Kidney (tissue), 14 donors: ENCODE measurements around the gene TMEM245. TPM values are rescaled to one million over a fixed set of nuclear protein-coding genes. Genes with fewer than 3 reads are reported as not detected.

Experiments
- DNase-seq, 5 donors: peaks; one replicate each; pipeline ENCODE4 v3.0.0-alpha.2; 2013 to 2020
- FAIRE-seq: peaks from 2 replicates; lab custom pipeline; 2012; peaks lifted over from hg19 to GRCh38; lab: Jason Lieb, UNC
- H3K27ac ChIP-seq, 2 donors: one replicate each; pipeline ENCODE4 v1.7.0; 2013; ENCODE audit warnings: low read depth in 2 of 2, low read length in 2 of 2, inconsistent platforms in 1 of 2
- H3K27me3 ChIP-seq: one replicate; pipeline ENCODE4 v1.7.1; 2013; ENCODE audit warnings: low read length, inconsistent platforms; ENCODE audit not compliant: control insufficient read depth, insufficient read depth
- H3K36me3 ChIP-seq, 3 donors: one replicate each; pipeline versions ENCODE4 v1.7.0 to v1.7.1; 2013; ENCODE audit warnings: low read length in 3 of 3, control low read depth in 1 of 3, inconsistent platforms in 1 of 3; ENCODE audit not compliant: insufficient read depth in 3 of 3, control insufficient read depth in 2 of 3
- H3K4me1 ChIP-seq, 3 donors: one replicate each; pipeline versions ENCODE4 v1.7.0 to v1.7.1; 2013; ENCODE audit warnings: low read length in 3 of 3, inconsistent platforms in 1 of 3, low read depth in 1 of 3; ENCODE audit not compliant: control insufficient read depth in 2 of 3, insufficient read depth in 2 of 3
- H3K4me3 ChIP-seq, 3 donors: one replicate each; pipeline versions ENCODE4 v1.7.0 to v1.8.1; 2013; ENCODE audit warnings: low read length in 3 of 3, control low read depth in 1 of 3, inconsistent platforms in 1 of 3
- H3K9ac ChIP-seq, 3 donors: one replicate each; pipeline versions ENCODE4 v1.7.0 to v1.7.1; 2013; ENCODE audit warnings: low read length in 3 of 3, control low read depth in 1 of 3, inconsistent platforms in 1 of 3
- H3K9me3 ChIP-seq, 3 donors: one replicate each; pipeline versions ENCODE4 v1.7.0 to v1.7.1; 2013; ENCODE audit warnings: low read length in 3 of 3, control low read depth in 1 of 3, inconsistent platforms in 1 of 3; ENCODE audit not compliant: control insufficient read depth in 2 of 3, insufficient read depth in 1 of 3
- CTCF ChIP-seq: IDR thresholded peaks from 3 replicates; pipeline ENCODE4 v1.5.1; 2012; ENCODE audit warnings: mild to moderate bottlenecking, moderate library complexity, borderline replicate concordance; ENCODE audit not compliant: insufficient read depth; ENCODE audit errors: extremely low read depth
- intact Hi-C: fragments of 100-400 bp; cut with DNase I; formaldehyde crosslinking; loops from one replicate; pipeline ENCODE4 v1.11.1; 2022
- polyA plus RNA-seq: library from polyadenylated mRNA; stranded (reverse); fragments of 350-450 nt; fragmentation: Illumina TruSeq; extraction: RNeasy Lipid Tissue Mini Kit (QIAGEN cat#74804); gene quantifications from one replicate; pipeline ENCODE4 v1.2.3, GENCODE V29; 2014; ENCODE audit warnings: low read depth, low replicate concordance; ENCODE audit not compliant: insufficient read depth
- total RNA-seq: library from RNA; stranded (reverse); fragmentation: NEBNext Ultra II Directional; extraction: Animal tissue kit (Norgen Biotek cat#: 25700); gene quantifications from one replicate; pipeline ENCODE4 v1.2.1, GENCODE V29; 2021
- donor health status: control.
- donor health status: control.
- donor health status: control.
- donor health status: control.
- donor health status: control.
- donor health status: DM: yes; HTN: yes; CAD: no.
- donor health status: Normal renal cell carcinoma (clear cell type).

The TMEM245 gene
- total and polyA plus RNA-seq, 2 donors from 2014 or later = 23.5 to 69.5 TPM

GRCh38 chr9:108997112-108997511 is 122.6 kb downstream of the TMEM245 start:
- DNase-seq = no peak
- intact Hi-C loops = no loop called here
- peaks cover 0 to 12% (median 4%) of the 10 kb centered on the region in 3 donors for H3K4me1 ChIP-seq
- no peak for TF ChIP-seq CTCF
- H3K27me3 ChIP-seq = no peaks in the 10 kb centered on the region
- H3K27ac ChIP-seq = no peak overlapping the region
- no peaks in the 10 kb centered on the region for H3K36me3 ChIP-seq
- no peak overlapping the region for H3K9ac ChIP-seq
- FAIRE-seq = no peak
- H3K9me3 ChIP-seq = no peaks in the 10 kb centered on the region
- H3K4me3 ChIP-seq = no peak overlapping the region

GRCh38 chr9:108996643-108997042 is 123.1 kb downstream of the TMEM245 start:
- H3K36me3 ChIP-seq = no peaks in the 10 kb centered on the region
- H3K27ac ChIP-seq = peak overlapping the region in 1 of 2 donors; percentile 24
- no peak overlapping the region for H3K9ac ChIP-seq

GRCh38 chr9:108994695-108995094 is 125.1 kb downstream of the TMEM245 start:
- Histone ChIP-seq H3K36me3 (no peaks in the 10 kb centered on the region), H3K27me3 (no peaks in the 10 kb centered on the region), H3K27ac (peak overlapping the region in 1 of 2 donors; percentile 32), H3K4me1 (peaks cover 0 to 12% (median 4%) of the 10 kb centered on the region in 3 donors), H3K9ac (no peak overlapping the region), H3K9me3 (no peaks in the 10 kb centered on the region), H3K4me3 (no peak overlapping the region)
- intact Hi-C loops = no loop called here
- no peak for TF ChIP-seq CTCF
- peak in 1 of 5 donors; percentile 28 for DNase-seq
- FAIRE-seq = no peak

More at GRCh38 chr9:108996643-108997042, 123.1 kb downstream of the TMEM245 start:
- DNase-seq = no peak
- H3K4me3 ChIP-seq = no peak overlapping the region
- peaks cover 0 to 12% (median 4%) of the 10 kb centered on the region in 3 donors for H3K4me1 ChIP-seq
- H3K9me3 ChIP-seq = no peaks in the 10 kb centered on the region
- no peak for TF ChIP-seq CTCF
- FAIRE-seq = peak; percentile 62
- intact Hi-C loops = no loop called here
- H3K27me3 ChIP-seq = no peaks in the 10 kb centered on the region

GRCh38 chr9:108991479-108991878 is 128.3 kb downstream of the TMEM245 start:
- Histone ChIP-seq H3K4me3 (no peak overlapping the region), H3K4me1 (peaks cover 0 to 11% (median 4%) of the 10 kb centered on the region in 3 donors), H3K27ac (no peak overlapping the region), H3K36me3 (no peaks in the 10 kb centered on the region), H3K9me3 (no peaks in the 10 kb centered on the region), H3K9ac (no peak overlapping the region), H3K27me3 (no peaks in the 10 kb centered on the region)
- FAIRE-seq (no peak), DNase-seq (no peak)
- no peak for TF ChIP-seq CTCF
- intact Hi-C loops = no loop called here
